Left kidney (tissue), 2 donors: Measurements from ENCODE around the gene ERN2. TPM values are rescaled to one million over a fixed set of nuclear protein-coding genes. Genes with fewer than 3 reads are reported as not detected.

Source experiments
- DNase-seq: peaks from one replicate; pipeline ENCODE4 v3.0.0-alpha.2; 2013
- polyA plus RNA-seq: library from polyadenylated mRNA; unstranded; fragments of 120-200 nt; gene quantifications from one replicate; pipeline ENCODE4 v1.2.1, GENCODE V29; 2013; ENCODE audit not compliant: insufficient read length

The ERN2 gene
- polyA plus RNA-seq, 1 donor: 0.47 TPM

DNA sequence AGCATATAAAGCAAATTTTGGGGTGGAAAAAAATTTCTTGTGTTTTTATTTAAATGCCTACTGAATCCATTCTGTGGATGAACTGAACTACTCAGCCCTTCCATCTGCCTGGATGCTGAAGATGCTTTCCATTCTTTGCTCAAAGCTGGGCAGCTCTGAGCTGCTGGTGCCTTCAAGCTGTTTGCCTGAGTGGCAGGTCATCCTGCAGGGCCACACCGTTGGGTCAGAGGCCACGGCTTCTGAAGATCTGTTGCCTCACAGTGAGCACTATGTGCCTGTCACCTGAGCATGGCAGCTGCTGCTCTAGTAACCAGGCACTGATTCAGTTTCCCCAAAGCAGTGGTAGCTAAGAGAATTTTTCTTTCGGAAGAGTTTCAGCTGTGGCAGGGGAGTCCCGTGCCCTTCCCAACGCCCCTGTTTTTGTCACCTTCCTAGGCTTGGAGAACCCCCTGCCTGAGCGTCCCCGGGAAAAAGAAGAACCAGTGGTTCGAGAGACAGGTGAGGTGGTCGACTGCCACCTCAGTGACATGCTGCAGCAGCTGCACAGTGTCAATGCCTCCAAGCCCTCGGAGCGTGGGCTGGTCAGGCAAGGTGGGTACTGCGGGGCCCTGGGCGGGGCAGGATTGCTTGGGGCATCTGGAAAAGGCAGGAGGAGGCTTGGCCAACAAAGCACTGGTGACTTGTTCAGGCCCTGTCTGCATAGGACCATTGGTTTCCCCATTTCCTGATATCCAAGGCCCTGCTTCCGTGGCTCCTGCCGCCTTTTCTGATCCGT, 25.8 kb downstream of the ERN2 start:
- DNase-seq: no peak

DNA sequence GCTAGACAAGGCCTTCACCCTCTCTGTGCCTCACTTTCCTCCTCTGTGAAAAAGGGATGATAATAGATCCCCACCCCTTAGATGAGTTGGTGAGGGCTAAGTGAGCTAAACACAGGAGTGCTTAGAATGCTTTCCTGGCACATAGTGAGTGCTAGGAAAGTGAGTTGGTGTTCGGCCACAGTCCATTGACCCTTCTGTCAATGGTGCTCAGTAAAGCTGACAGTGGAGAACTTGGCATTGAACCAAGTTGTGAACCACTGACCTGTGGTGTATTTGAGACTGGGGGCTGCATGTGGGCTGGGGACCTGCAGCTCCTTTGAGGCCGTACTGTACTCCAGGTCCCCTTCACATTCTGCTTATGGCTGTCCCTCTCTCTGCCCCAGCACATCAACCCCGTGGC, 29.5 kb downstream of the ERN2 start:
- DNase-seq: no peak

DNA sequence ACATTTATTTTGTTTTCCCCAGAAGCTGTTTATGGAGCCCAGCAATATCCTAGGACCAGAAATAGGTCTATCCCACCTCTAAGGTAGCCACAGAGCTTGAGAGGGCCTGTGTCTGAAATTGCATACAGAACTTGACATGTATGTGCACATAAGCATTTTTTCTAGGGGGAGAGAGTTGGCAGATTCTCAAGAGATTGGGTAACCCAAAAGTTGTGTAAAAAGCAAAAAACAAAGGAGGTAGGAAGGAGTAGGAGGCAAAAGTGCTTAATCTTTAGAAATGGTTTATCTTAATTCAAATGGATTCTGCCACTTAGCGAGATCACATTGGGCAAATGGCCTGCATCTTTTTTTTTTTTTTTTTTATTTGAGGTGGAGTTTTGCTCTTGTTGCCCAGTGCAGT, 30.8 kb downstream of the ERN2 start:
- DNase-seq: no peak

DNA sequence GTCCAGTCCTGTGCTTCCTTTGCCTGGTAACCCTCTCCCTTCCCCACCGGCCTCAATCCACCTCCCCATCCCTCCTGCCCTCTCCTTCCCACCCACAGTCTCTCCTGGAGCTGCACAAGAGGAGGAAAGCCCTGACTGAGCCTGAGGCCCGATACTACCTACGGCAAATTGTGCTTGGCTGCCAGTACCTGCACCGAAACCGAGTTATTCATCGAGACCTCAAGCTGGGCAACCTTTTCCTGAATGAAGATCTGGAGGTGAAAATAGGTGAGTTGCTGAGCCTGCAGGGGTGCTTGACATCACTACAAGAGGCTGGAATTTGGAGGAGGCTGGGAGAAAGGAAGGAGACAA, 33.1 kb downstream of the ERN2 start:
- no peak for DNase-seq

DNA sequence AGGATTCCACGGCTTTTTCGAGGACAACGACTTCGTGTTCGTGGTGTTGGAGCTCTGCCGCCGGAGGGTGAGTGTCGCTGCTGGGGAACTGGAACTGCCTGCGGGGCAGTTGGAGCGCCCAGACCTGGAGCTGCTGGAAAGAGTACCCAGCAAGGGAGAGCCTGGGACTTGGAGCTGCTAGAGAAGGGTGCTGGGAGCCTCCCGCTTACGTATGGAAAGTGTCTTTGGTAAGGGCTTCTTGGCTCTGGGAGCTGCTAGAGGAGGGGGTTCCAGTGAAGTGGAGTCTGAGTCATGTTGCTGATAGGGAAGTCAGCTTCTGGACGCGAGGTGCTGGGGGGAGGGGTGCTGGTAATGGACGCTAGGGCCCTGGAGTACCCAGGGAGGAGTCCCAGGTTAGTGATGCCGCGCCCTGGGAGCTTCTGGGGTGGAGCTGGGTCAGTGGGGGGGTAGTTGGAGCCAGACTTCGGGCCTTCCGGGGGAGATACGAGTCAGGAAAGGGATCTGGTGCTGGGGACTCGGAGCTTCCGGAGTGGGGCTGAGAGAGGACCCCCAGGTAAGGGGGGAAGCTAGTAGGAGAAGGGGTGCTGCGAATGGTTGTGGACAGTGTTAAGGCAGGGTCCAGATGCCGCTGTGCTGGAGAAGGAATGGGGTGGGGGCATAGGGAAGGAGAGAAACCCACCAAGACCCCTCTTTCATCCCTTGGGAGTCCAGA, 33.6 kb downstream of the ERN2 start:
- DNase-seq: no peak

DNA sequence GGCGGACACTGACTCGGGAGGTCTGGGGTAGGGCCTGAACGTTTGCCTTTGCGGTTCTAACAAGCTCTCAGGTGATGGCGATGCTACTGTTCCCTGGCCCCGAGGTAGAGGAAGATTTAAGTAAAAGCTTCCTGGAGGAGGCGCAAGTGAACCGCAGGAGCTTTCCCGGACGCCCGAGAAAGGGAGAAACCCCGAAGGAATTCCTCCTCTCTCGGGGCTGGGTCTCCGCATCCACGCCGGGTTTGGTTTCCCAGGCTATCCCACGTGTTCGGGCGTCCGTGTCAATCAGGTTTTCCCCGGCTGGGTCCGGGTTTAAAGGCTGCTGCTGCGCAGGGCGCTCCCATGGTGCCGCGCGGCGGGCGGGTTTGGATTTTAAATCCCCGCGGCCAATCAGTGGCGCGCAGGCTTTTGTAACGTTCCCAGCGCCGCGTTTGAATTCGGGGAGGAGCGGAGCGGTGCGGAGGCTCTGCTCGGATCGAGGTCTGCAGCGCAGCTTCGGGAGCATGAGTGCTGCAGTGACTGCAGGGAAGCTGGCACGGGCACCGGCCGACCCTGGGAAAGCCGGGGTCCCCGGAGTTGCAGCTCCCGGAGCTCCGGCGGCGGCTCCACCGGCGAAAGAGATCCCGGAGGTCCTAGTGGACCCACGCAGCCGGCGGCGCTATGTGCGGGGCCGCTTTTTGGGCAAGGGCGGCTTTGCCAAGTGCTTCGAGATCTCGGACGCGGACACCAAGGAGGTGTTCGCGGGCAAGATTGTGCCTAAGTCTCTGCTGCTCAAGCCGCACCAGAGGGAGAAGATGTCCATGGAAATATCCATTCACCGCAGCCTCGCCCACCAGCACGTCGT, 34.4 kb downstream of the ERN2 start, which contains the start of gene PLK1:
TSS of gene PLK1 (plus strand) at position 460 of the 844 bp plus-strand sequence. CDS start at position 504, 44 bp downstream.
- DNase-seq: peak; percentile 88

DNA sequence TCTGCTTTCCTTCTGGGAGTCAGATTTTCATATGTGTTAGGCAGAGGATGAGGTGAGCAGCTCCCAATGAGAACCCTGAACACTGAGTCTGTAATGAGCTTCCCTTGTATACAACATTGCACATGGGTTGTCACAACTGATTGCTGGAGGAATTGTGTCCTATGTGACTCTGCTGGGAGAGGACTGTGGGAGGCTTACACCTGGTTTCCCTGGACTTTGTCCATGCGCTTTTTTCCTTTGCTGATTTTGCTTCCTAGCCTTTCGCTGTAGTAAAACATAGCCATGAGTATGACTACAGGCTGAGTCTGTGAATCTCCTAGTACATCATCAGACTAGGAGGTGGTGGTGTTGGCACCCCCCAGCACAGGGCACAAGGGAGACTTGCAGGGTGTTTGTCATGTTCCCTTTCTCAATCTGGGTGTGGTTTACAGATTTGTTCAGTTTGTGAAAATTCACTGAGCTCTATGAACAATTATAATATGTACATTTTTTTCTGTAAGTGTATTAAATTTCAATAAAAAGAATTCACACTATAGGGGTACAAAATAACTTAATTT, 36.0 kb downstream of the ERN2 start:
- DNase-seq: no peak

DNA sequence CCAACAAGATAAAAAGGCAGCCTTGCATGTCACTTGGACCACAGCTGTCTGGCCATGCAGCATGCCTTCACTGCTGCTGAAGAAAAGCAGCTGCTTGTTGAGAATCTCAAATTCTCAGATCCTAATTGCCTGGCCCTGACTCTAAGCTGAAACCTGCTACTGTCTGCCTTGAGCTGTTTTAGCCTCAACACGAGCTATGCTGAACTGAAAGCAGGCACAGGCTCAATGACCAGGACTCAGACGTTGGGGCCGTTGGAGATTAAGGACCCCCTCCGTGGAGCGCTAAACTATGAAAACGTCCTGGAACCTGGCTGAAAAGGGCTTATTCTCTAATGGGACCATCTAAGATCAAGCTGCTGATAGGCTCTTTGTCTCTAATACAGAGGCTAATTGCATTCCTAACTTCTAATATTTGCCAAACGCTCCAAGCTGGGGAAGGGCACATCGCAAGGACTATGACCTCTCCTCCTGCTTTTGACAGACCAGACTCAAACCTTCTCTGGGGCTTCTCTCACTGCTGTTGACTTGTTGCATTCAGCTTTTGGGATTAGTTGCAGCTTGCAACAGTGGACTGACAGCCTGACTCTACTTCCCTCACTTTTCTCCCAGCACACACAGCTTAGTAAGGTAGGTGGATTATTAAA, 38.9 kb downstream of the ERN2 start:
- no peak for DNase-seq

DNA sequence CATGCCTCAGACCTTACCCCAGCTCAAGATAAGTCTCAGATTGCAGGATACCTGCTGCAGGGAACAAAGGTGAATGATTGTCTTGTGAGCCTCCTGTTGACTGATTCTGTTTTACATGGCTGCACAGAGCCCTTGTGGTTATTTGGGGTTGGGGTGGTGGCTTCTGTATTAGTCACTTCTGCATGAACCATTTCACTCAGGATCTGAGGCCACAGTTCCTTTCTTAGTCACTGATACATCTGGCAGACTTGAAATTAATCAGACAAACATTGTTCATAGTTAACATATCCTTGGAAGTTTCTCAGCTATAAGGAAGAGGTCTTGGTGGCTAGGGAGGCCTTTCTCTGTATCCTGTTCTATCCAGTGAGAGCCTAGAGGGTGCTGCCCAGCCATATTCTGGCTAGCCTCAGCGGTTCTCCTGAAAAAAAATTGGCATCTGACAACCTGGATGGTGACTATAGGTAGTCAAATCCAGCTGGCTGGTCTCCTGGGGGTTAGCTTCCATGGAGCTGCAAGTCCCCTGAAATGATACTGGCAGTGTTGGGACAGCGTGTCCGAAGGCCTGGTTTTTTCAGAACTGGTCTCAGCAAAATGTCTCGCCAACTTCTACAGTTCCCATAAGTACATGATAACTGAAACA, 42.8 kb downstream of the ERN2 start:
- no peak for DNase-seq

DNA sequence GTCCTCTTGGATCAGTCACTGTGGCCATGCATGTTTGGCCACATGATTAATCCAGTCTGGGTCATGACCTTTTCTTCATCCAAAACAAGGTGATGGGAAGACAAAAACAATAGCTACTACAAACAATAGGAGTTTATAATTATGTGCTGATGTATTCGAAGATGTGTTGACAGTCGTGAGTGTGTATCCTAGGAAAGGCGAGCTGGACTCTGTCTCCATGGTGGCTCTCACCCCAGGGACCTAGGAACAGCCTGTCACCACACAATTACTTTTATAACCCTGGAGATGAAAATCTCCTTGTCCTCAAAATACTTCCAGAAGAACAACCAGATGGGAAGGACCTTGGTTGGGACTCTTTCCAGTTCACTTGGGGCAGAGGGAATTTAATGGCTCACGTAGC, 44.1 kb downstream of the ERN2 start:
- DNase-seq: no peak

DNA sequence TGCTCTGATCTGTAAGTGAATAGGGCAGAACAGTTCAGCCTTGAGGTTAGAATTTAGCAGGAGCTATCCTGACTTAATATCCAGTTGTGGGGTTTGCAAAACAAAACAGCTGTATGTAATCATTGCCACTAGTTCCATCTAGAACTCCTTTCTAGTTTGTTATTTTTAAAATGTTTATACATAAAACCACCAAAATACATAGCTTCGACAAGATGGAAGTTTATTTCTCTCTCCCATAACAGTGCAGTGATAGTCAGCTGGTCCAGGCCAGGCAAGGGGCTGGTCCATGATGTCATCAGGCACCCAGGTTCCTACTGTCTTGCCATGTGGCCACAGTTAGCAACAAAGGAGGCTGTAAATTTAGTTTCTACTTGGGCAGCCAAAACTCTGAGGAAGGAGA, 44.8 kb downstream of the ERN2 start:
- no peak for DNase-seq

DNA sequence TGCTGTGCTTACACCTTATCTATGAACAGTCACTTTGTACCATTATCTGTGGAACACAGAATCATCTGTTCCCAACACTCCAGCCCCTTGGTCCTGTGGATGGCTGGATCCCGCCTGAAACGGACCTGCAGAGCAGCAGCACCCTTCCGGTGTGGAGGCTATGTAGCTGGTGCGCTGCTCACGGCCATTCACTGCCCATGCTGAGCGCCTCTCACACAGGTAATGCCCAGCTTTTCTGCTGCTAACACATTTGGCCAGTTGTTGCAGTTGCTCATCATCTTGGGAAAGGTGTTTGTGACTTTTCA, 45.7 kb downstream of the ERN2 start:
- no peak for DNase-seq

DNA sequence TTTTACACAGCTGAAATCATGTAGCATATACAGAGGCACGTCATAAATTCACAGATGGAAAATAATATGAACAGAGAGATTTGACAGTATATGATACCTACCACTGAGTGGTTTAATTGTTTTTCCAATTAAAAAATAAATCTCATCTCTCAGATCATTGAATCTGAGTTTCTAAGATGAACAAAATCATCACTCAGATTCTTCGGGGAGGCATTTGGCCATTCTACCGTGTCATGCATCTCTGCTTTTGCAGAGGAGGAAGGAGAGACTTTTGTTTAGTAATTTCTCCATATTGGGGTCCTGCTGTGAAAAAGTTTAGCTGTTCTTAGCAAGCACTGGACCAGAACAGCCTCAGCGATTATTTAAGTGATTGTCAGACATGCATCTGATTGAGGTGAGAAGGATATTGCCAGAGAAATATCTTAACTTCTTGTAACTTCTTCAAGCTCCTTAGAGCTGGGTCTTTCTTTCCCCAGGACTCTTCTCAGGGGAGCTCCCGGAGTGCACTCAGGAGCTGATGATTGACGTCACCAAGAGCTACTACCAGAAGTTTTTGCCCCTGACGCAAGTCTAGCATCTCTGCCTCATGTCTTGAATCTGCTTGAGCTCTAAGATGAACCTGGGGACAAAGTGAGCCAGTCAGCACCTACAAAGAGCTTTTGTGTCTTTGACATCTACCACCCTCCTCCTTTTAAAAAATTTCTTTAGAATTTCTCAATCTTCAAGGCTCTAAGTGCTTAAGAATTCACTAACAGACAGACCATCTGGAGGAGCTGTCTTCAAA, 46.3 kb downstream of the ERN2 start:
- no peak for DNase-seq

DNA sequence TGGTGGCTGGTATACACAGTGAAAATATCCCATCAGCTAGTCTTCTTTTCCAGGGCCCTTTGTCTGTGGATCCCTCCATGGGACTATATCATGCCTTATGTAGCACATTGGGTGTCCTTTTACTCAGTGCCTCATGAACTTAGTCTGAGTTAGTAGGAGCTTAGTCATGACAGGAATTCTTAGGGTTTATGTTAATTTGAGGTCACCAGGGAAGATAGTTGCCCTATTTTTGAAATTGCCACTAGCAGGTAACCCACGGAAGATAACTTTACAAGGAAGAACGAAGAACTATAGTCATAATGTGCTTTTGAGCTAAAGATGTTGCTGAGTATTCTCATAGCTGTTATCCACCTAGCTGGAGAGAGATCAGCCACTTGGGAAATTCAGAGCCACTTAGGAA, 49.1 kb downstream of the ERN2 start:
- no peak for DNase-seq

DNA sequence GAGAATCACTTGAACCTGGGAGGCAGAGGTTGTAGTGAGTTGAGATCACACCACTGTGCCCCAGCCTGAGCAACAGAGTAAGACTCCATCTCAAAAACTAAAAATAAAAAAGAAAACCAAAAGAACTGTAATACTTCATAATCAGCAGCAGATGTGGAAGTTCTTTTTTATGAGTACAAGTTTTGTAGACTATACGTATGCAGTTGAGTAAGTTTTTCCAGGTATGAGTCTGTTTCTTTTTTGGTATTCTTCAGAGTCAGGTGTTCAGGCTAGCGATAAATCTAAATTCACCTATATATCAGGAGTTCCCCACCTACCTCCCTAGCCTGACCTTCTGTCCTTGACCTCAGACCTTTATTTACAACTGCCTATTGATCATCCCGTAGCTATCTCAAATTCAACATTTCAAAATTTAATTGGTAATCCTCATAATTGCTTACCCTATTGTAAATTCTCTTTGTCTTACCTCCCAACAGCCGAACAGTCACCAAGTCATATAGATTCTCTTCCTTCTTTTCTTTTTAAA, 61.0 kb downstream of the ERN2 start:
- DNase-seq: no peak

DNA sequence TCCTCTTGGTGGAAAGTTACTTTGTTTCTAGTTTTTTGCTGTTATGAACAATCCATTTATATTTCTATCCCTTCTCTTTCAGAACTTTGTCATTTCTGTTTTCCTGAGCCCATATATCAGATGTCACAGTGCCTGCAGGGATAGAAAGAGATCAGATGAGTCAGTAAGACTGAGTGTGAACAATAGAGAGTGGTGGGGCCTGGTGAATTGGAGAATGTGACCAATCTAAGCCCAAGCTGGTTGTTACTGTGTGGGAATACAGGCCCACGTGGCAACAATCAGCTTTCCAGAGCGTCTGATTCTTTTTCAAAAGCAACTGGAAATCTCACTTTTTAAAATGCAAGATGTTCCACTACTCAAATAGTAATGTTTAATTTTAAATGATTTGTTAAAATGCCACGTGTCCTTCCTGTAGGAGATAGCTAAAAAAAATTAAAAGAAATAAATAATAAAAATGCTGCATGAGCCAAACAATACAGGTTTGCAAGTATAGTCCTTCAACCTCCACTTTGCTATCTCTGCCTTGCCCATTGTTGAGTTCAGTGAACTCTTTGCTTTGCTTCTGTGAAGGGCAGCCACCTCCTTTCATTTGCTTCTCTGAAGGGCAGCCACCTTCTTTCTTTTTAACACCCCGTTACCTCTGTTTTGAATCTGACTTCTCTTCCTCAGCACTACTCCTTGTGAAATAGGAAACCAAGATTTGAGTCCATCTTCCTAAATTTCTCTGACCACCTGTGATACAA, 62.2 kb downstream of the ERN2 start:
- no peak for DNase-seq

DNA sequence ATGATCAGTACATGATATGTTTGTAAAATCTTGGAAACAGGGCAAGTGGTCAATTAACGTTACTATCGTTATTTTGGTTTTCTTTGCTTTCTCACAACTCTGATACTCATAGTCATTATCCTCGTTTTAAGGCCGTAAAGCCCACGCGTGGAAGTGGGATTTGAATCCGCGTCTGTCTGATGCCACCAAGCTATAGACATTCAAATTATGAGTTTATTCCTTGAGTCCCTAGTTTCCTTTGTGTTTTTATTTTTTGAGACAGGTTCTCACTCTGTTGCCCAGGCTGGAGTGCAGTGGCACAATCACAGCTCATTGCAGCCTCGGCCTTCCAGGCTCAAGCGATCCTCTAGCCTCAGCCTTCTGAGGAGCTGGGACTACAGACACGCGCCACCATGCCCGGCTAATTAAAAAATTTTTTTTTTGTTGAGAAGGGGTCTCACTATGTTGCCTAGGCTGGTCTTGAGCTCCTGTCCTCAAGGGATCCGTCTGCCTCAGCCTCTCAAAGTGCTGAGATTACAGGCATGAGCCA, 70.7 kb downstream of the ERN2 start:
- DNase-seq: no peak

DNA sequence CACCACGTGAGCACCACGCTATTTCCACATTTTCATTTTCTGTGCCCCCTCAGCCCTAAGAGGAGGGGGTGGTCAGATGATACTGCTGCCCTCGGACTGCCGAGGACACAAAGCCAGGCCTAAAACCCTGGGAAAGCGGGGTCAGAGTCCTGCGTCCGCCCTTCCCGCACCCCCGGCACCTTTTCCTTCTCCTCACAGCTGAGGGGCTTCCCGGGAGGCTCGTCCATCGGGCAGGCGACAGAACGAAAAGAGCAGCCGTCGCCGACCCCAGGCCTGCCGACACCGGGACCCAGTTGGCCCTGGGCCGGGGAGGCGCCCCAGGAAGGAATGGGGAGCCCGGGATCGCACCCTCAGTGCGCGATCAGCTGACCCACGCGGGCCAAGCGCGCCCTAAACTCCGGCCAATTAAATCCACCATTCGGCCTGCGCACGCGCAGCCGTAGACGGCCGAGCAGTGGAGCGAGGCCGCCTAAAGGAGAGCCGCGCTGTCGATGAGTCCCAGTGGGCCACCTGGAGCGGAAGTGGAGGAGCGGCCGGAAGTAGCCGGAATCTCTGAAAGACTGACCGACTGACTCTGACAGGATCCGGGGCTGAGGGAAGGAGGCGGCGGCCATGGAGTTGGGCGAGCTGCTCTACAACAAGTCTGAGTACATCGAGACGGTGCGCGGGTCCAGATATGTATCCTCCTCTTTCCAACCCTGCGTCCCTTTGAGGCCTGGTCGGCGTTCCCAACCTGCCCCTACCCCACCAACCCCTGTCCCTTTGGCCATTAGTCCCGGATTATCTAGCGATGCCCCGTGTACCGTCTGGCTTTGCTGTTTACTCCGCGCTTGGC, 71.9 kb downstream of the ERN2 start, which contains the start of the genes DCTN5 and PALB2:
TSS of gene DCTN5 (plus strand) at position 536 of the 835 bp plus-strand sequence. CDS start at position 613, 77 bp downstream.
TSS of gene PALB2 (minus strand) at position 380 of the 835 bp plus-strand sequence. CDS start at position 227, 153 bp downstream.
- DNase-seq: peak; percentile 91

DNA sequence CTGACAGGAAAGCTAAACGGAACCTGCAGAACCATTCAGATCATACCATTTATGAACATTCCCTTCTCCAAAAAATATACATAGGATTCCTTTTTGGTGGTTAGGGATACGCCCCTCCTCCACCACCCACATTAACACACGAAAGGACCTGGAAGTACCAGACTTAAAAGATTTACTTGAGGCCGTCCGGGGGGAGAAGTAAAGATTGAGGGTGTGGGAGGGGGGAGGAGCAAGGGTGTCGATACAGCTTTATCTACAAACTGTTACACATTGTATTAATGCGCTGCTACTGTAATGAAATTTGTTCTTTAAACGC, 72.4 kb downstream of the ERN2 start:
- DNase-seq: no peak
